IMR-90 (cell line): ENCODE data around the gene CDH23. TPM values are rescaled to one million over a fixed set of nuclear protein-coding genes. Genes with fewer than 3 reads are reported as not detected.

ENCODE experiments used
- ATAC-seq: fragments of 200-7000 bp; cut with Tn5 transposase; 2 replicates; pipeline ENCODE4 v1.9.1; 2020; ENCODE audit warnings: low read depth, mild to moderate bottlenecking, moderate library complexity
- BruUV-seq: library from RNA; stranded (reverse); fragments of 400-500 nt; replicated peaks from 2 replicates; lab custom pipeline; 2021; lab: Mats Ljungman, UMichigan
- CTCF ChIA-PET: fragments of 300-600 bp; formaldehyde crosslinking; extraction: SDS; loops from one replicate; lab custom pipeline; 2021; ENCODE audit warnings: antibody characterized with exemption; lab: Yijun Ruan, JAX
- POLR2A ChIA-PET: fragments of 300-600 bp; sonication (Branson Sonifier 250); formaldehyde crosslinking; loops from one replicate; lab custom pipeline; 2022; ENCODE audit warnings: antibody characterized with exemption; ENCODE audit not compliant: unreplicated experiment; lab: Charles Lee
- DNase-seq: peaks from one replicate; pipeline ENCODE4 v3.0.0; 2013
- H2AFZ ChIP-seq: replicated peaks from 2 replicates; pipeline ENCODE3; 2013; ENCODE audit warnings: low read length, mild to moderate bottlenecking; ENCODE audit not compliant: poor library complexity
- H2AK5ac ChIP-seq: 2 replicates; pipeline ENCODE4 v1.6.1; 2013; ENCODE audit warnings: low read depth, low read length, inconsistent platforms
- H2AK9ac ChIP-seq: replicated peaks from 2 replicates; pipeline ENCODE3; 2013; ENCODE audit warnings: mild to moderate bottlenecking, low read depth, low read length, moderate library complexity; ENCODE audit not compliant: poor library complexity
- H2BK120ac ChIP-seq: 2 replicates; pipeline ENCODE4 v1.6.1; 2013; ENCODE audit warnings: low read depth, low read length, inconsistent platforms
- H2BK15ac ChIP-seq: 3 replicates; pipeline ENCODE4 v1.6.1; 2013; ENCODE audit warnings: low read depth, low read length, inconsistent platforms
- H2BK20ac ChIP-seq: 2 replicates; pipeline ENCODE4 v1.6.1; 2013; ENCODE audit warnings: low read depth, mild to moderate bottlenecking, inconsistent platforms, low read length, moderate library complexity
- H2BK5ac ChIP-seq: 2 replicates; pipeline ENCODE4 v1.6.1; 2013; ENCODE audit warnings: mild to moderate bottlenecking, low read depth, low read length, inconsistent platforms; ENCODE audit not compliant: poor library complexity, severe bottlenecking
- H3K14ac ChIP-seq: replicated peaks from 2 replicates; pipeline ENCODE4 v1.6.1; 2013; ENCODE audit warnings: low read depth, low read length, inconsistent platforms
- H3K18ac ChIP-seq: 2 replicates; pipeline ENCODE4 v1.6.1; 2013; ENCODE audit warnings: low read depth, low read length, control low read depth
- H3K23ac ChIP-seq: 2 replicates; pipeline ENCODE4 v1.6.1; 2013; ENCODE audit warnings: low read depth, low read length, inconsistent platforms
- H3K27ac ChIP-seq: 2 replicates; pipeline ENCODE4 v1.5.1; 2013; ENCODE audit warnings: mild to moderate bottlenecking, control low read depth, low read length; ENCODE audit not compliant: insufficient read depth
- H3K27me3 ChIP-seq: 2 replicates; pipeline ENCODE4 v1.6.1; 2013; ENCODE audit warnings: low read length; ENCODE audit not compliant: control insufficient read depth, insufficient read depth
- H3K36me3 ChIP-seq: 2 replicates; pipeline ENCODE4 v1.6.1; 2013; ENCODE audit warnings: low read length, mixed read lengths; ENCODE audit not compliant: control insufficient read depth, insufficient read depth
- H3K4ac ChIP-seq: 2 replicates; pipeline ENCODE4 v1.6.1; 2013; ENCODE audit warnings: low read depth, low read length, inconsistent platforms
- H3K4me1 ChIP-seq: 2 replicates; pipeline ENCODE4 v1.6.1; 2013; ENCODE audit warnings: low read length, mixed read lengths; ENCODE audit not compliant: control insufficient read depth, insufficient read depth
- H3K4me2 ChIP-seq: 2 replicates; pipeline ENCODE4 v1.6.1; 2013; ENCODE audit warnings: low read depth, mild to moderate bottlenecking, control low read depth, low read length, moderate library complexity
- H3K4me3 ChIP-seq: 2 replicates; pipeline ENCODE4 v1.5.1; 2013; ENCODE audit warnings: low read depth, mild to moderate bottlenecking, control low read depth, low read length, moderate library complexity; ENCODE audit not compliant: insufficient read depth
- H3K56ac ChIP-seq: 2 replicates; pipeline ENCODE4 v1.6.1; 2013; ENCODE audit warnings: low read length, inconsistent platforms; ENCODE audit not compliant: insufficient read depth; ENCODE audit errors: extremely low read depth
- H3K79me1 ChIP-seq, 2 experiments: 2 replicates each; pipeline ENCODE4 v1.6.1; 2013; ENCODE audit warnings: low read length in 2 of 2, inconsistent platforms in 1 of 2, low read depth in 1 of 2
- H3K9ac ChIP-seq: 2 replicates; pipeline ENCODE4 v1.6.1; 2013; ENCODE audit warnings: low read depth, low read length, control low read depth
- H3K9me1 ChIP-seq: 2 replicates; pipeline ENCODE4 v1.6.1; 2013; ENCODE audit warnings: low read length, inconsistent platforms; ENCODE audit not compliant: insufficient read depth
- H3K9me3 ChIP-seq: 2 replicates; pipeline ENCODE4 v1.6.1; 2013; ENCODE audit warnings: low read length; ENCODE audit not compliant: control insufficient read depth, insufficient read depth
- H4K20me1 ChIP-seq: 2 replicates; pipeline ENCODE4 v1.6.1; 2013; ENCODE audit warnings: low read length, inconsistent platforms; ENCODE audit not compliant: insufficient read depth
- H4K5ac ChIP-seq: 2 replicates; pipeline ENCODE4 v1.6.1; 2013; ENCODE audit warnings: mild to moderate bottlenecking, low read depth, low read length, control low read depth
- H4K8ac ChIP-seq, 2 experiments: 2 replicates each; pipeline ENCODE4 v1.6.1; 2013; ENCODE audit warnings: low read depth in 2 of 2, low read length in 2 of 2, control low read depth in 1 of 2, inconsistent platforms in 1 of 2
- H4K91ac ChIP-seq: 2 replicates; pipeline ENCODE4 v1.6.1; 2013; ENCODE audit warnings: low read depth, low read length, inconsistent platforms; ENCODE audit not compliant: insufficient read depth
- BHLHE40 ChIP-seq: fragments of 150-350 bp; IDR thresholded peaks from 2 replicates; pipeline ENCODE4 v1.6.1; 2016; ENCODE audit warnings: mild to moderate bottlenecking, low read depth, low read length
- CEBPB ChIP-seq: IDR thresholded peaks from 2 replicates; pipeline ENCODE4 v1.6.1; 2012; ENCODE audit warnings: low read depth, low read length, improper control_type of control experiment
- CHD1 ChIP-seq: IDR thresholded peaks from 2 replicates; pipeline ENCODE4 v1.6.1; 2012; ENCODE audit warnings: low read depth, low read length, improper control_type of control experiment
- FOS ChIP-seq: fragments of 150-350 bp; IDR thresholded peaks from 2 replicates; pipeline ENCODE4 v1.6.1; 2016; ENCODE audit warnings: low read depth, low read length
- MAZ ChIP-seq: IDR thresholded peaks from 2 replicates; pipeline ENCODE4 v1.6.1; 2012; ENCODE audit warnings: low read depth, mild to moderate bottlenecking, low read length, improper control_type of control experiment, moderate library complexity, borderline replicate concordance
- MXI1 ChIP-seq: IDR thresholded peaks from 2 replicates; pipeline ENCODE4 v1.6.1; 2012; ENCODE audit warnings: low read depth, mild to moderate bottlenecking, low read length, moderate library complexity, borderline replicate concordance
- NFE2L2 ChIP-seq: fragments of 150-350 bp; IDR thresholded peaks from 2 replicates; pipeline ENCODE4 v1.6.1; 2016; ENCODE audit warnings: low read depth, mild to moderate bottlenecking, low read length
- POLR2A ChIP-seq: IDR thresholded peaks from 2 replicates; pipeline ENCODE4 v1.6.1; 2012; ENCODE audit warnings: mild to moderate bottlenecking, low read depth, low read length
- RAD21 ChIP-seq: IDR thresholded peaks from 2 replicates; pipeline ENCODE4 v1.6.1; 2012; ENCODE audit warnings: low read length, improper control_type of control experiment
- RCOR1 ChIP-seq: IDR thresholded peaks from 2 replicates; pipeline ENCODE4 v1.6.1; 2012; ENCODE audit warnings: mild to moderate bottlenecking, low read length, improper control_type of control experiment; ENCODE audit not compliant: insufficient replicate concordance
- RFX5 ChIP-seq: IDR thresholded peaks from 2 replicates; pipeline ENCODE4 v1.8.0; 2012; ENCODE audit warnings: low read depth, mild to moderate bottlenecking, low read length, moderate library complexity
- SMC3 ChIP-seq: fragments of 150-350 bp; IDR thresholded peaks from 2 replicates; pipeline ENCODE4 v1.6.1; 2016; ENCODE audit warnings: low read depth, mild to moderate bottlenecking, antibody characterized with exemption, low read length, moderate library complexity
- WGBS, 2 experiments: methylation state at CpG; one replicate each; pipeline versions ENCODE4 v1.1.5 to v1.1.7; 2013; ENCODE audit warnings: missing lambda C conversion rate in 2 of 2; ENCODE audit not compliant: insufficient read length in 1 of 2; ENCODE audit errors: extremely low coverage in 2 of 2; 5-methylcytosine and 5-hydroxymethylcytosine counted together
- dilution Hi-C: fragments of 300-500 bp; cut with HindIII; formaldehyde crosslinking; loops from one replicate; pipeline ENCODE4 v1.14.3; 2018; ENCODE audit warnings: low sequenced_read_pairs; ENCODE audit not compliant: unreplicated experiment
- in situ Hi-C: fragments of 300-500 bp; cut with MboI; formaldehyde crosslinking; loops from 3 replicates; pipeline ENCODE4 v1.14.3; 2019; ENCODE audit warnings: low sequenced_read_pairs, inconsistent platforms, mixed read lengths
- intact Hi-C: fragments of 100-400 bp; cut with micrococcal nuclease; formaldehyde crosslinking; loops from 2 replicates; pipeline ENCODE4 v1.10.0; 2022
- polyA plus RNA-seq, 3 experiments: library from polyadenylated mRNA; depleted of rRNA; stranded (reverse); fragments of >200 nt; gene quantifications; 2 replicates each; pipeline ENCODE4 v1.2.3, GENCODE V29; 2012; ENCODE audit warnings: low replicate concordance in 1 of 3
- total RNA-seq: library from RNA; depleted of rRNA; stranded (reverse); fragments of >200 nt; gene quantifications from 2 replicates; pipeline ENCODE4 v1.2.3, GENCODE V29; 2012
- TF ChIP-seq, protein P1 (sequence below): fragments of 150-350 bp; IDR thresholded peaks from 2 replicates; pipeline ENCODE4 v1.6.1; 2016; ENCODE audit warnings: low read depth, mild to moderate bottlenecking, low read length, moderate library complexity, borderline replicate concordance

CDH23 gene
- total and polyA plus RNA-seq, 2 of the 4 experiments (the other 2 are of a cell fraction), result under 0.01 to 0.03 TPM

DNA sequence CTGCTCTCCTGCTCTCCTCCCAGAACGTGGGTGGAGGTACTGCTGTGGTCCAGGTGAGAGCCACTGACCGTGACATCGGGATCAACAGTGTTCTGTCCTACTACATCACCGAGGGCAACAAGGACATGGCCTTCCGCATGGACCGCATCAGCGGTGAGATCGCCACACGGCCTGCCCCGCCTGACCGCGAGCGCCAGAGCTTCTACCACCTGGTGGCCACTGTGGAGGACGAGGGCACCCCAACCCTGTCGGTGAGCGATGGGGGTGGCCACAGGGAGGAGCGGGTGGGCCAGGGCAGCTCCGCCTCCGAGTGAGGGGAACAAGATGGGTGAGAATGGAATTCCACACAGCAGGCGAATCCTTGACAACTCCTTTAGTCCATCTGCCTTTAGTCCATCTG lies 345.0 kb downstream of the CDH23 start:
- Histone ChIP-seq H3K27ac (no peak overlapping the region), H3K9me3 (peaks cover 2% of the 10 kb centered on the region; the same call in 1 of the 2 replicates), H3K23ac (no peak overlapping the region), H2BK20ac (no peak overlapping the region), H4K91ac (no peak overlapping the region), H3K36me3 (no peaks in the 10 kb centered on the region), H3K4me1 (peaks cover 2% of the 10 kb centered on the region; the same call in 1 of the 2 replicates), H3K14ac (no peak overlapping the region), H2AK5ac (no peak overlapping the region), H3K27me3 (peaks cover 8% of the 10 kb centered on the region), H3K4me2 (no peak overlapping the region), H4K20me1 (no peaks in the 10 kb centered on the region; the same call in 1 of the 2 replicates), H3K79me1 (no peaks in the 10 kb centered on the region), H2AFZ (peak overlapping the region; percentile 21), H3K18ac (no peak overlapping the region), H3K9ac (no peak overlapping the region), H4K8ac (no peak overlapping the region), H3K4me3 (no peak overlapping the region), H2BK15ac (no peak overlapping the region), H2BK120ac (no peak overlapping the region), H4K5ac (no peak overlapping the region), H3K4ac (no peak overlapping the region), H3K9me1 (no peaks in the 10 kb centered on the region), H3K56ac (no peak overlapping the region), H2AK9ac (no peak overlapping the region), H2BK5ac (no peak overlapping the region)
- no TSS peak for BruUV-seq
- DNase-seq, result no peak
- dilution Hi-C loops, result no loop called here
- WGBS, 2 experiments, result 93% methylated on average over 10 of the region's 20 CpGs; no CpG with 5 or more reads in 1 of the 2 experiments
- POLR2A ChIA-PET, result no interaction called here
- no peak for TF ChIP-seq RAD21
- TF ChIP-seq MXI1, result no peak
- no peak for TF ChIP-seq MAZ
- TF ChIP-seq, protein P1, sequence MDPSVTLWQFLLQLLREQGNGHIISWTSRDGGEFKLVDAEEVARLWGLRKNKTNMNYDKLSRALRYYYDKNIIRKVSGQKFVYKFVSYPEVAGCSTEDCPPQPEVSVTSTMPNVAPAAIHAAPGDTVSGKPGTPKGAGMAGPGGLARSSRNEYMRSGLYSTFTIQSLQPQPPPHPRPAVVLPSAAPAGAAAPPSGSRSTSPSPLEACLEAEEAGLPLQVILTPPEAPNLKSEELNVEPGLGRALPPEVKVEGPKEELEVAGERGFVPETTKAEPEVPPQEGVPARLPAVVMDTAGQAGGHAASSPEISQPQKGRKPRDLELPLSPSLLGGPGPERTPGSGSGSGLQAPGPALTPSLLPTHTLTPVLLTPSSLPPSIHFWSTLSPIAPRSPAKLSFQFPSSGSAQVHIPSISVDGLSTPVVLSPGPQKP, result no peak
- TF ChIP-seq NFE2L2, result no peak
- no peak for TF ChIP-seq RCOR1
- no peak for TF ChIP-seq SMC3
- no peak for TF ChIP-seq FOS
- TF ChIP-seq BHLHE40, result no peak
- no peak for TF ChIP-seq CEBPB
- TF ChIP-seq CHD1, result no peak
- no peak for TF ChIP-seq RFX5
- TF ChIP-seq POLR2A, result no peak
- CTCF ChIA-PET, result no interaction called here
- ATAC-seq, result no peak
- intact Hi-C loops, result no loop called here
- in situ Hi-C loops, result no loop called here
